GM21360 (cell line): Measurements from ENCODE around the gene CCT8.
"Not testable (repeated sequence)": the region's sequence is repeated elsewhere in the genome, so short reads cannot be mapped to it uniquely, and the experiment has no call there.

ENCODE experiments used
- ATAC-seq: cut with Tn5 transposase; IDR thresholded peaks from one replicate; pipeline ENCODE4 v1.9.1; 2021; ENCODE audit warnings: mild to moderate bottlenecking, moderate library complexity; ENCODE audit not compliant: unreplicated experiment

Gene CCT8

GRCh38 chr21:29078869-29079767 is 5.7 kb upstream of the CCT8 start:
- ATAC-seq, result no peak

- no peak for ATAC-seq
Observed at GRCh38 chr21:29077651-29078090, 4.2 kb upstream of the CCT8 start.

GRCh38 chr21:29076731-29077640 is 3.5 kb upstream of the CCT8 start:
- ATAC-seq, result not testable (repeated sequence)

- ATAC-seq, result no peak
Observed at GRCh38 chr21:29075706-29076466, 2.4 kb upstream of the CCT8 start.

- no peak for ATAC-seq
Observed at GRCh38 chr21:29074783-29075182, 1.3 kb upstream of the CCT8 start.

- peak; percentile 13 for ATAC-seq
Observed at GRCh38 chr21:29074007-29074376, 544 bp upstream of the CCT8 start.

DNA sequence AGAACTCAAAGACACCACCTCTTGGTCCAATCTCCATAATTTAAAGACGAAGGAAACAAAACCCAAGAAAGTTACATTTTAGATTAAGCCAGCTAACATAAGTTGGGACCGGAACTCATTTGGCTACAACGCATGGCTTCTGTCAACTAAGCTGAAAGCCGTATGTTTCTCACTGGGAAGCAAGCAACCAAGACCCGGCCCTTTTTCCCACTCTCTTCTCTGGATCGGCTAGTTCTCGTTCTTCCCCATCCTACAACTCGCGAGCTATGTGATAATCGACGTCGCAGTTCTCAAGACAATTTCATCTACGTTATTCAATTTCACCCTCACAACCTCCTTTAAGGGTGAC is 601 bp downstream of the CCT8 start:
- ATAC-seq, result no peak

DNA sequence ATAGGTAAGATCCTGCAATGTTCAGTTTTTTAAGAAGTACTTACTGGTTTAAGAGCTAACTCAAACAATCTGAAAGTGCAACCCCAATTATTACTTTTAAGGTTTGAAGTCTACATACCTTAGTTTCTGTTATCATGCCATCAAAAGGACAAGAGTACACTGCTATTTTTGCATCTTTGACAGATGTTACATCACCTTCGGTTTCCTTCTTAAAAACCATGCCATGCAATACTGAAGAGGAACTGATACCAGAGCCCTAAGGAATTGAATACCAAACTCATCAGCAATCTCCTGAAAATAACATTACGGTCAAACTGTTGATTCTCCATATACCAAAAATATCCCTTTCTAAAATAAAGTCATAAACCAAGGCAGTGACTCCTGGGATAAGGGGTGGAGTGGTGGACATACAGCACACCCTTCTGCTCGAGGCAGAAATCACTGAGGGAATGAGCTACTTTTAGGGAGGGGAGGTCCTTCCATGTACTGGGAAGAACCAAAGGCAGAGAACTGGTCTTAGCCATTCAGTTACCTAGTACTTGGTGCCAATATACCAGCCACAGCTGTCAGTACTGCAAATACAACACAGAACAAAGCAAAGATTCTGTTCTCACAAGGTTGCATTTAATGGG is 8.5 kb downstream of the CCT8 start:
- ATAC-seq, result peak; percentile 97

DNA sequence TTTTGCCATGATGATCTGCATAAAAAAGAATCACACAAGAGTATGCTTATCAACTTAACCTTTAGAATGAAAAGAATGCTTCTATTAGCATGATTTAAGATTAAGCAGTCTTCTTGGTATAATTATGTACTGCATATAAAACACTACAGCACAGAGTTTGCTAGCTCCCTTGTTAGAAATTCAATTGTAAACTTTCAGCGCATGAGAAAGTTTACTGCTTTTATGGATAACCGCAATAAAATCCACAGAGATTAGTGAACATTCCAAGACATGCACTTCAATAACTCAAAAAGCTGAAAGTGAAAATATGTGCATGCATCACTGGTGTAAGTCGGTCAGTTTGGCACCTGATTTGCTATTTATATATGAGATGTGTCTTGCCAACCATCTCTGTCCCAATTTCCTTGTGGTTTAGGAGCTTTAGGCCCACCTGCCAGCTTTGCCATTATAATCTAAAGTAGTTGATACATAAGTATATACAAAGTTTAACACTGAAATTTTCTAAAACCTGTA is 16.9 kb downstream of the CCT8 start:
- no peak for ATAC-seq

GRCh38 chr21:29056005-29056404 is 17.4 kb downstream of the CCT8 start:
- no peak for ATAC-seq

- ATAC-seq, result no peak
Observed at GRCh38 chr21:29055080-29055479, 18.4 kb downstream of the CCT8 start.

DNA sequence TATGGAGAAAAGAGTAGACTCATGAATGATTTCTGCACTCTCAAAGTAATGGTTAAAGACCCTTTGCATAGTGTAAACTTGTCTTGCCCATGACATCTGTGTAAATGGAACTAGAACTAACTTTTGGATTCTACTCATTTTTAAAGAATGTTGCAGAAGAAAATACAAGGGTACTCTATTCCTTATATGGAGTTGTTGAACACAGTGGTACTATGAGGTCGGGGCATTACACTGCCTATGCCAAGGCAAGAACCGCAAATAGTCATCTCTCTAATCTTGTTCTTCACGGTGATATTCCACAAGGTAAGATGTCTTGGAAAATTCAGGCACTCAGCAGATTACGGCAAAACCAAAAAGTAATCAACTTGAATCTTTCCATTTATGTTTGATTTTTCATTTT is 19.8 kb downstream of the CCT8 start:
- no peak for ATAC-seq

DNA sequence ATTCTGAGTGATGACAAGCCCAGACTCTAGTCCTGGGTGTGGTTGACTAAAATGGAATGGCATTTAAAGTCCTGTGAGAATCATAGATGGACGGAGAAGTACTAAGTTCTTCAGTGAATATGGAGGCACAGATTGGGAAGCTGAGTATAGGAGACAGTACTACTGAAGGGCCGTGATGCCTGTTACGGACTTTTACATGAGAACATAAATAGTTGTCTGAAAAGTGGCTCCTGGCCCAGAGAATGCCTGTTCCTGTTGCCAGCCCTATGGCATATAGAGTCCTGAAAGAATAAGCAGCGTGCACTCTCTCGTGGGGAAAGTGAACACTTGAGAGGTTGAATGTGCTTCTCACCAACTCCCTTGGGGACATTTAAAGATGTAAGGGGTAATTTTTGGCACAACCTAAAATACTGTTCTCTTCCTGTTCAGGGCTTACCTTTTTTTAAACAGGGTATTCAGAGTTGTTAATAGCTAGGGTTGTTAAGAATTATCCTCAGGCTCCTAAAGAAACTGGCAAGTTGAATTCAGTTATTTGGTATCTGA is 20.4 kb downstream of the CCT8 start:
- ATAC-seq, result no peak

GRCh38 chr21:29052224-29052623 is 21.2 kb downstream of the CCT8 start:
- no peak for ATAC-seq

- ATAC-seq, result no peak
Observed at GRCh38 chr21:29034678-29035077, 38.8 kb downstream of the CCT8 start.

GRCh38 chr21:29033871-29034270 is 39.6 kb downstream of the CCT8 start:
- no peak for ATAC-seq

DNA sequence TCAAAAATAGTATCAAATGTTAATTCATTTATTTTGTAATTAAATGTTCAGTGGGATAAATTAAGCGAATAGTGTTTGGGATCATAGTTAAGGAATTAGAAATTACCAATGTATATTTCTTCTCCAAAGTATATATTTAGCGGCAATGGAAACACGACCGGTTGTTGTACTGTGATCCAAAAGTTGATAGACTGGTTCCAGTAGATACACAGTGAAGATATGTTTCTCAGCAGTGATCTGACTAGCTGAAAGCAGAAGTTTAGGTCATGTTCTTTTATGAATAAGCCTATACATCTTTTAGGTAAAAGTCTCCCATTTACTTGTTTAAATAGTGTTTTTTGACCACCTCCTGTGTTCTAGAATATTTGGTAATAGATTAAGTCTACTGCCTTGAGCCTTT is 40.1 kb downstream of the CCT8 start:
- ATAC-seq, result no peak

DNA sequence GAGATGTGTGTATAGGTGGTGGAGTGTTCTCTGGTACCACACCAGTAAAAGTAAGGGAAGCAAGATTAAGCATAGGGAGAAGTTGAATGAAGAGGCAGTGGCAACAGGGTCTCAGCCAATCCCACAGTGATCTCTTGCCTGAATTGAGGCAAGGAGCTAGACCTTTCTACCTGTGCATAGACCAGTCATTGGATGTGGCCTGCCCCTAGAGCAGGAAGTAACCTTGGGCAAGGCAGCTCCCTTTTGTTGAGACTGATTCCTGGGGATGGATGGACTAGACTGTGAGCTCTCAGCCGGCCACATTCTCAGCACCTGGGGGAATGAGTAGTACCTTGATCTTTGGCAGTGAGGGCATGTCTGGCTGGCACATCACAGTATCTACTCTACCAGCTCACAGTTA is 42.5 kb downstream of the CCT8 start:
- no peak for ATAC-seq

DNA sequence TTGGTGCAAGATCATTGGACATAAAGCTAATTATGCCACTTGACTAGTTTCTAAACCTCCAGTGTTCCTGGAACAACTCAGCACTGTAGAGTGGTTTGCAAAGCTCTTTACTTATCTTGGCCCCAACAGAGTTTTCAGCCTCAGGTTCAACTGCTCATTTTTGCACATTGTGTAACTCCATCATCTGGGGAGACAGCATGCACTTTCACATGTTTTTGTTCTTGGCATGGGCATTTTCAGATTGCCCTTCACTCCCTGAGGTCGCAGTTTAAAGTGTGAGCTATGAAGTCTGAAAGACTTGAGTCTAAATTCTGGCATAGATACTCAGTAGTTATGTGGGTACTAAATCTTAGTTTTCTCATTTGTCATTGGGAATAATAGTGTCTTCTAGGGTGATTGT is 43.9 kb downstream of the CCT8 start:
- ATAC-seq, result no peak

DNA sequence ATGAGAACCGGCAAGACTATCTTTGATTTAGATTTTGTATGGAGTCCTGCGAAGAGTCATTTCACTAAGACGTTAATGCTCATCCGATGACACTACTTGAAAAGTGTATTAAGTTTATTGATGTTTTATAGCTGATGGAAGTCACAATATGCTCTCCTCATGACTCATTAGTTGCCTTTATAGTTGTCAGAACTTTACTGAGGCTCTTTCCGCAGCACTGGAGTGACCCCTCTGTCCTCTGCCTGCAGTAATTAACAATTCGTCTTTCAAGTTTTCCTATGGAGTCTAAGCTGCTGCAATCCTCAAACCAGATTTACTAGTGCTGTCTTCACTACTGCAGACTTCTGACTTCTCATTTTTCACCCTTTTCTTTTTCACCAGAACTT is 48.1 kb downstream of the CCT8 start:
- ATAC-seq, result no peak
